Motor neuron (in vitro differentiated cells): Measurements from ENCODE around the gene LCORL. TPM values are rescaled to one million over a fixed set of nuclear protein-coding genes. Genes with fewer than 3 reads are reported as not detected.
"Not testable (repeated sequence)": the region's sequence is repeated elsewhere in the genome, so short reads cannot be mapped to it uniquely, and the experiment has no call there.

Experiments used
- ATAC-seq, 8 experiments: fragments of 200-7000 bp; cut with Tn5 transposase; replicated peaks in 6 of 8; 2 replicates each; pipeline ENCODE4 v1.8.0; 2021; ENCODE audit warnings: mild to moderate bottlenecking in 8 of 8, moderate library complexity in 8 of 8
- H3K27ac ChIP-seq, 2 donors: fragments of 250-450 bp; sonication (Bioruptor Pico); 2 replicates each; pipeline ENCODE4 v1.9.0; 2021; ENCODE audit warnings: antibody characterized with exemption in 2 of 2, mild to moderate bottlenecking in 2 of 2, moderate library complexity in 1 of 2
- H3K4me1 ChIP-seq, 2 donors: fragments of 250-450 bp; sonication (Bioruptor Pico); replicated peaks in 1 of 2; 2 replicates each; pipeline ENCODE4 v1.6.1; 2021; ENCODE audit warnings: antibody characterized with exemption in 2 of 2, mild to moderate bottlenecking in 2 of 2, moderate library complexity in 1 of 2
- H3K4me3 ChIP-seq, 5 donors: fragments of 250-450 bp; sonication (Bioruptor Pico); 2 replicates each; pipeline ENCODE4 v1.9.0; 2021; ENCODE audit warnings: antibody characterized with exemption in 5 of 5, mild to moderate bottlenecking in 5 of 5, moderate library complexity in 4 of 5
- WGBS, 10 experiments: fragments of 450-650 bp; shearing (Covaris generic); methylation state at CpG; one replicate each; pipeline ENCODE4 v1.0.0; 2022; 5-methylcytosine and 5-hydroxymethylcytosine counted together
- in situ Hi-C, 9 experiments: fragments of 400-800 bp; cut with MboI; loops; one replicate each; pipeline ENCODE4 v1.15.0; 2021; ENCODE audit warnings: low sequenced_read_pairs in 9 of 9, low pct_unique_long_range_greater_than_20kb in 2 of 9; ENCODE audit not compliant: unreplicated experiment in 9 of 9
- total RNA-seq, 8 experiments: library from RNA; unstranded; fragments of 300-600 nt; gene quantifications; 2 replicates each; pipeline versions ENCODE4 v1.2.3 to v1.2.4, GENCODE V29; 2022

Gene LCORL
- total RNA-seq, 8 experiments from 2014 or later: 9.4 to 31.0 (median 25.6) TPM

GRCh38 chr4:17859793-17860406, 161.7 kb downstream of the LCORL start:
- H3K4me3 ChIP-seq: no peak overlapping the region
- ATAC-seq: no peak
- no peaks in the 10 kb centered on the region for H3K4me1 ChIP-seq
- H3K27ac ChIP-seq: no peak overlapping the region
- 87 to 100% (median 99%) methylated on average over 2 to 5 of the region's 5 CpGs for WGBS, 10 experiments
- in situ Hi-C loops: no loop called here

GRCh38 chr4:17854036-17854435, 167.5 kb downstream of the LCORL start:
- WGBS, 10 experiments: 33 to 100% (median 82%) methylated on average over 1 to 3 of the region's 3 CpGs; no CpG with 5 or more reads in 1 of the 10 experiments
- Histone ChIP-seq H3K4me3 (no peak overlapping the region), H3K27ac (no peak overlapping the region), H3K4me1 (peaks cover 0 to 3% of the 10 kb centered on the region in 2 donors)
- peak in 3 of 8 experiments; percentile 77 to 91 (median 85) for ATAC-seq
- in situ Hi-C loops: no loop called here

- no peak overlapping the region for H3K27ac ChIP-seq
- no peak overlapping the region for H3K4me3 ChIP-seq
- in situ Hi-C loops: no loop called here
- peaks cover 0 to 3% of the 10 kb centered on the region in 2 donors for H3K4me1 ChIP-seq
- peak in 3 of 8 experiments; percentile 40 to 79 (median 79) for ATAC-seq
Measured at GRCh38 chr4:17851959-17852358, 169.6 kb downstream of the LCORL start.

- H3K27ac ChIP-seq, H3K4me1 ChIP-seq, ATAC-seq, H3K4me3 ChIP-seq, in situ Hi-C loops: not testable (repeated sequence)
- no CpG with 5 or more reads among the region's 1 CpG for WGBS, 10 experiments
Measured at GRCh38 chr4:17850295-17850694, 171.3 kb downstream of the LCORL start.

- 73 to 100% (median 100%) methylated on average over 1 to 2 of the region's 2 CpGs; no CpG with 5 or more reads in 1 of the 10 experiments for WGBS, 10 experiments
- in situ Hi-C loops: no loop called here
- Histone ChIP-seq H3K27ac (no peak overlapping the region), H3K4me3 (no peak overlapping the region), H3K4me1 (no peaks in the 10 kb centered on the region)
- no peak for ATAC-seq
Measured at GRCh38 chr4:17846266-17846665, 175.3 kb downstream of the LCORL start.

GRCh38 chr4:17823871-17824669, 197.5 kb downstream of the LCORL start:
- WGBS, 10 experiments: 71 to 100% (median 89%) methylated on average over 1 of the region's 1 CpG; no CpG with 5 or more reads in 2 of the 10 experiments
- H3K27ac ChIP-seq: no peak overlapping the region
- in situ Hi-C loops: loop anchor here in 5 of 9 experiments (25.0 kb wide), 4 partner anchors 188 to 763 kb away; partner anchors contain the start of gene LCORL (in 1 of the 5)

GRCh38 chr4:17817027-17817426, 204.5 kb downstream of the LCORL start:
- Histone ChIP-seq H3K4me1 (no peaks in the 10 kb centered on the region), H3K27ac (no peak overlapping the region), H3K4me3 (no peak overlapping the region)
- in situ Hi-C loops: loop anchor here in 5 of 9 experiments (25.0 kb wide), 4 partner anchors 195 to 770 kb away; partner anchors contain the start of gene LCORL (in 1 of the 5)
- peak; percentile 69 to 82 (median 76) for ATAC-seq
- WGBS, 10 experiments: 19 to 84% (median 65%) methylated on average over 1 to 5 of the region's 5 CpGs

More at GRCh38 chr4:17823871-17824669, 197.5 kb downstream of the LCORL start:
- no peak overlapping the region for H3K4me3 ChIP-seq
- ATAC-seq: no peak
- H3K4me1 ChIP-seq: peaks cover 0 to 2% of the 10 kb centered on the region in 2 donors

- Histone ChIP-seq H3K4me3 (no peak overlapping the region), H3K27ac (no peak overlapping the region), H3K4me1 (peaks cover 0 to 4% of the 10 kb centered on the region in 2 donors)
- ATAC-seq: no peak
- in situ Hi-C loops: loop anchor here in 5 of 9 experiments (25.0 kb wide), 4 partner anchors 196 to 771 kb away; partner anchors contain the start of gene LCORL (in 1 of the 5)
- WGBS, 10 experiments: 84 to 100% (median 98%) methylated on average over 2 to 8 of the region's 12 CpGs
Measured at GRCh38 chr4:17816142-17816541, 205.4 kb downstream of the LCORL start.

- in situ Hi-C loops: loop anchor here in 5 of 9 experiments (25.0 kb wide), 4 partner anchors 198 to 773 kb away; partner anchors contain the start of gene LCORL (in 1 of the 5)
- WGBS, 10 experiments: 48 to 94% (median 88%) methylated on average over 1 to 3 of the region's 3 CpGs; no CpG with 5 or more reads in 5 of the 10 experiments
- Histone ChIP-seq H3K4me3 (no peak overlapping the region), H3K4me1 (peaks cover 0 to 4% of the 10 kb centered on the region in 2 donors), H3K27ac (no peak overlapping the region)
- ATAC-seq: no peak
Measured at GRCh38 chr4:17814140-17814539, 207.4 kb downstream of the LCORL start.

GRCh38 chr4:17812801-17813200, 208.8 kb downstream of the LCORL start:
- Histone ChIP-seq H3K4me1 (peaks cover under 1 to 16% of the 10 kb centered on the region in 2 donors), H3K27ac (no peak overlapping the region), H3K4me3 (no peak overlapping the region)
- WGBS, 10 experiments: 0 to 100% (median 53%) methylated on average over 1 to 3 of the region's 3 CpGs; no CpG with 5 or more reads in 1 of the 10 experiments
- no peak for ATAC-seq
- in situ Hi-C loops: loop anchor here in 5 of 9 experiments (25.0 kb wide), 4 partner anchors 200 to 774 kb away; partner anchors contain the start of gene LCORL (in 1 of the 5)

GRCh38 chr4:17812125-17812524, 209.4 kb downstream of the LCORL start:
- Histone ChIP-seq H3K4me3 (peak overlapping the region in 3 of 5 donors; percentile 44 to 95 (median 72)), H3K27ac (no peak overlapping the region), H3K4me1 (peaks cover 7 to 23% of the 10 kb centered on the region in 2 donors)
- 0 to 21% (median 0%) methylated on average over 1 to 3 of the region's 3 CpGs for WGBS, 10 experiments
- in situ Hi-C loops: loop anchor here in 5 of 9 experiments (25.0 kb wide), 4 partner anchors 200 to 775 kb away; partner anchors contain the start of gene LCORL (in 1 of the 5)
- ATAC-seq: no peak

- 0 to 6% (median 0%) methylated on average over 6 to 14 of the region's 48 CpGs; no CpG with 5 or more reads in 5 of the 10 experiments for WGBS, 10 experiments
- in situ Hi-C loops: loop anchor here in 5 of 9 experiments (25.0 kb wide), 4 partner anchors 201 to 776 kb away; partner anchors contain the start of gene LCORL (in 1 of the 5)
- peak; percentile 16 to 48 (median 40) for ATAC-seq
- Histone ChIP-seq H3K4me3 (peak overlapping the region; percentile 44 to 95 (median 72)), H3K27ac (peak overlapping the region in 1 of 2 donors; percentile 14), H3K4me1 (peaks cover 7 to 23% of the 10 kb centered on the region in 2 donors)
Measured at GRCh38 chr4:17811078-17811603, 210.4 kb downstream of the LCORL start.
